Measurements from ENCODE around the gene MAN1C1. TPM values are rescaled to one million over a fixed set of nuclear protein-coding genes. Genes with fewer than 3 reads are reported as not detected.

MAN1C1 gene
- total RNA-seq, 1 experiment from 2014 or later: 1.5 TPM

GRCh38 chr1:25769625-25770383 lies 153.2 kb downstream of the MAN1C1 start:
- Histone ChIP-seq H3K9me3 (ENCODE audit: control insufficient read depth, insufficient read depth, low read depth, low read length) (no peaks in the 10 kb centered on the region), H3K27me3 (ENCODE audit: control insufficient read depth, insufficient read depth, low read length) (no peaks in the 10 kb centered on the region), H3K27ac (ENCODE audit: low read length) (no peak overlapping the region), H3K4me1 (ENCODE audit: control insufficient read depth, insufficient read depth, low read length) (peaks cover 16% of the 10 kb centered on the region), H3K4me3 (ENCODE audit: low read depth in 2 of 2, low read length in 2 of 2) (no peak overlapping the region), H3K36me3 (ENCODE audit: control insufficient read depth, insufficient read depth, low read length) (no peaks in the 10 kb centered on the region)
- intact Hi-C loops (cut with micrococcal nuclease; ENCODE audit: unreplicated experiment) (no loop called here), in situ Hi-C loops (cut with HindIII; ENCODE audit: low pct_unique_long_range_greater_than_20kb, low sequenced_read_pairs) (no loop called here)
- no peak for ATAC-seq
- ChIA-PET CTCF (no interaction called here), POLR2A (no interaction called here)
- TF ChIP-seq TCF7L2 (IDR thresholded peaks at IDR 0.05; ENCODE audit: low read depth, low read length) (no peak), POLR2AphosphoS5 (IDR thresholded peaks at IDR 0.05; ENCODE audit: low read depth, low read length) (no peak), CTCF (IDR thresholded peaks at IDR 0.05) (no peak), REST (IDR thresholded peaks at IDR 0.05; ENCODE audit: insufficient read depth in 1 of 2, low read depth in 2 of 2, low read length in 1 of 2) (no peak), SIN3A (IDR thresholded peaks at IDR 0.05; ENCODE audit: borderline replicate concordance, insufficient read depth, low read depth, low read length) (no peak)
- no peak for DNase-seq (ENCODE audit: low read depth, low spot score)
- BruUV-seq (replicated peaks): no TSS peak

GRCh38 chr1:25770541-25771220 lies 154.1 kb downstream of the MAN1C1 start:
- Histone ChIP-seq H3K36me3 (ENCODE audit: control insufficient read depth, insufficient read depth, low read length) (no peaks in the 10 kb centered on the region), H3K4me3 (ENCODE audit: low read depth in 2 of 2, low read length in 2 of 2) (no peak overlapping the region), H3K27ac (ENCODE audit: low read length) (no peak overlapping the region), H3K27me3 (ENCODE audit: control insufficient read depth, insufficient read depth, low read length) (no peaks in the 10 kb centered on the region), H3K4me1 (ENCODE audit: control insufficient read depth, insufficient read depth, low read length) (peaks cover 24% of the 10 kb centered on the region), H3K9me3 (ENCODE audit: control insufficient read depth, insufficient read depth, low read depth, low read length) (no peaks in the 10 kb centered on the region)
- in situ Hi-C loops (cut with HindIII; ENCODE audit: low pct_unique_long_range_greater_than_20kb, low sequenced_read_pairs) (no loop called here), intact Hi-C loops (cut with micrococcal nuclease; ENCODE audit: unreplicated experiment) (no loop called here)
- DNase-seq (ENCODE audit: low read depth, low spot score) (no peak), ATAC-seq (no peak)
- CTCF ChIA-PET: no interaction called here
- TF ChIP-seq CTCF (IDR thresholded peaks at IDR 0.05) (no peak), POLR2AphosphoS5 (IDR thresholded peaks at IDR 0.05; ENCODE audit: low read depth, low read length) (no peak), TCF7L2 (IDR thresholded peaks at IDR 0.05; ENCODE audit: low read depth, low read length) (no peak), REST (IDR thresholded peaks at IDR 0.05; ENCODE audit: insufficient read depth in 1 of 2, low read depth in 2 of 2, low read length in 1 of 2) (no peak), SIN3A (IDR thresholded peaks at IDR 0.05; ENCODE audit: borderline replicate concordance, insufficient read depth, low read depth, low read length) (no peak)
- POLR2A ChIA-PET: no interaction called here
- no TSS peak for BruUV-seq (replicated peaks)
